22Rv1 (cell line): Measurements from ENCODE around the gene MT1F.

Experiments used
- ZFX ChIP-seq: fragments of 450-650 bp; IDR thresholded peaks from 2 replicates; pipeline ENCODE4 v1.6.1; 2017; ENCODE audit warnings: antibody characterized with exemption, borderline replicate concordance
- TF ChIP-seq, protein P1 (sequence below): fragments of 450-650 bp; IDR thresholded peaks from 2 replicates; pipeline ENCODE4 v1.5.1; 2017; ENCODE audit warnings: mild to moderate bottlenecking

DNA sequence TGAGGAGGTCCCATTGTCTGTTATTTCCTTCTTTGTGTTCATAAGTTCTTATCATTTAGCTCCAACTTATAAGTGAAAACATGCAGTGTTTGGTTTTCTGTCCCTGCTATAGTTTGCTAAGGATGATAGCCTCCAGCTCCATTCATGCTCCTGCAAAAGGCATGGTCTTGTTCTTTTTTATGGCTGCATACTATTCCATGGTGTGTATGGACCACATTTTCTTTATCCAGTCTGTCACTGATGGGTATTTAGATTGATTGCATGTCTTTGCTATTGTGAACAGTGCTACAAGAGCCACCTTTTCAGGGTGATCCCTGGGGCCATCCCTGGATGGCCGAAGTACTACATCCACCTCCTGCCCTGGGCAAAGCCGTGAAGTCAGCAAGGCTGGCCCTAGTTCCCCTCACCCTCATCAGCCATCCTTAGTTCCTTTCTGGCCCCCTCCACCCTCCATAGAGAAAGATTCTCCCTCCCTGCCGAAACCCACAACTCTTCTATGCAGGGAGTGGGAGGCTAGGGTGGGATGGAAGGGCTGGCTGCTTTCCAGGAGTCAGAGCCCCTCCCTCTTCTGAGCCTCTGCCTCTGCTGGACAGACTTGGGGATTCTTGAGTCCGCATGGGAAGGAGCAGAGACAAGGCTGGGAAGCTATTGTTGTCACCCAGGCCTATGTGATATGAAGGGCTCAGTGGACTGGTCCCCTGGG, 32.8 kb downstream of the MT1F start:
- TF ChIP-seq, protein P1, sequence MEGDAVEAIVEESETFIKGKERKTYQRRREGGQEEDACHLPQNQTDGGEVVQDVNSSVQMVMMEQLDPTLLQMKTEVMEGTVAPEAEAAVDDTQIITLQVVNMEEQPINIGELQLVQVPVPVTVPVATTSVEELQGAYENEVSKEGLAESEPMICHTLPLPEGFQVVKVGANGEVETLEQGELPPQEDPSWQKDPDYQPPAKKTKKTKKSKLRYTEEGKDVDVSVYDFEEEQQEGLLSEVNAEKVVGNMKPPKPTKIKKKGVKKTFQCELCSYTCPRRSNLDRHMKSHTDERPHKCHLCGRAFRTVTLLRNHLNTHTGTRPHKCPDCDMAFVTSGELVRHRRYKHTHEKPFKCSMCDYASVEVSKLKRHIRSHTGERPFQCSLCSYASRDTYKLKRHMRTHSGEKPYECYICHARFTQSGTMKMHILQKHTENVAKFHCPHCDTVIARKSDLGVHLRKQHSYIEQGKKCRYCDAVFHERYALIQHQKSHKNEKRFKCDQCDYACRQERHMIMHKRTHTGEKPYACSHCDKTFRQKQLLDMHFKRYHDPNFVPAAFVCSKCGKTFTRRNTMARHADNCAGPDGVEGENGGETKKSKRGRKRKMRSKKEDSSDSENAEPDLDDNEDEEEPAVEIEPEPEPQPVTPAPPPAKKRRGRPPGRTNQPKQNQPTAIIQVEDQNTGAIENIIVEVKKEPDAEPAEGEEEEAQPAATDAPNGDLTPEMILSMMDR, result no peak
- TF ChIP-seq ZFX, result no peak
